DMS79 (cell line): ENCODE data around the gene PDXDC1.
"Not testable (repeated sequence)": the region's sequence is repeated elsewhere in the genome, so short reads cannot be mapped to it uniquely, and the experiment has no call there.

Experiments
- DNase-seq: peaks from one replicate; lab custom pipeline; 2025; lab: John Stamatoyannopoulos, UW

PDXDC1 gene

DNA sequence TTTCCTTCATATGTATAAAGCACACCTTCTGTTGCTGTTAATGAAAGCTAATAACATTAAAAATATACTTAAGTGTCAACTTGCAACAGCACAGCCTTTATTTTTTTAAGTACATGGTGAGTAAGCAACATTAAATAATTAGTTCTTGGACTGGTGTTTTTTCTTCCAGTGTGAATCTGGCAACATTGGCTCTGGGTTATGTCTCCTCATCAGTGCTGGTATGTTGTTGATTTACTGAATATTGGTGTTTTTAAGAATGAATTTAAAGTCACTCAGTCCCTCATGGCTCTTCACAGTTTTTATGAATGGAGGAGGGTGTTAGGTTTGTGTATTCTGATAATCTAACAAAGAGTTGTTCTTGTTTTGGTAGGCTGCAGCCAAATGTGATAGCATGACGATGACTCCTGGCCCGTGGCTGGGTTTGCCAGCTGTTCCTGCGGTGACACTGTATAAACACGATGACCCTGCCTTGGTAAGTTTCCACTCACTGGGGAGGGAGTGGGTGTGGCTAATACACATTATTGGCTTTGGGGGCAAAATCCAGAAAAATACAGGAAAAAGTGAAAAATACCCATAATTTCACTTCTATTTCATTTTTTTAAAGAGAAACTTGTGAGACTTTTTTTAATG is 42.2 kb downstream of the PDXDC1 start:
- DNase-seq: not testable (repeated sequence)

DNA sequence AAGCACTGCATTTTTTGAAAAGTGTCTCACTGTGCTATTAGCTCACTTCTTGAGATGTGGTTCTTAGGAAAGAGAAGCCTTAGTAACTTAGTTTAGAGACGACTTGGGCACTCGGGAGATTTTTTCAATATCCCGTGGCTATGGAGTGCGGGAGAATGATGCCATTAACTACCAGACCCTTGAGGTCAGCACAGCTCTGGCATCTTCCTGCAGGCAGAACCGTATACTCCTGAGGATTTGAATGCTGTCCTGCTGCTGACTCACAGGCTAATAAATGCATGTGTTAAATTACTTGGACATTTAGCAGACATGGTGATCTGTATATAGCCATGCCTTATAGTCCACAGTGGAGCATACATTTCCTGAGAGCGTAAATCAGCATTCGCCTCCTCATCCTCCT is 46.6 kb downstream of the PDXDC1 start:
- not testable (repeated sequence) for DNase-seq

DNA sequence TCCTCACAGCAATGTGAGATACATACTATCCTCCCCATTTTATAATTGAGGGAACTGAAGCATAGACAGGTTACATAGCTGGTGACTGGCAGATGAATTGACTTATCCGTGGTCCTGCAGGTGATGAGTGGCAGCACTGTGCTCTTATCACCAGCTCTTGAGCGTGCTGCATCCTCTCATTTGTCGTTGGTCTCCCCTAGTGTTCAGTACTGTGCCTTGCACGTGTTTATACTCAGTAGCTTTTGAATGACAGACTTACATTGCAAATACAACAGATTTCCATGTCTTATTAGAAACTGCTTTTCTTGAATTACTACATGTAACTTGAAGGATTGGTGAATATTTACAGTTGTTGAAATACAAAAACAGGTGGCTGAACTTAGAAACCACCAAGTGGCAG is 47.4 kb downstream of the PDXDC1 start:
- not testable (repeated sequence) for DNase-seq

DNA sequence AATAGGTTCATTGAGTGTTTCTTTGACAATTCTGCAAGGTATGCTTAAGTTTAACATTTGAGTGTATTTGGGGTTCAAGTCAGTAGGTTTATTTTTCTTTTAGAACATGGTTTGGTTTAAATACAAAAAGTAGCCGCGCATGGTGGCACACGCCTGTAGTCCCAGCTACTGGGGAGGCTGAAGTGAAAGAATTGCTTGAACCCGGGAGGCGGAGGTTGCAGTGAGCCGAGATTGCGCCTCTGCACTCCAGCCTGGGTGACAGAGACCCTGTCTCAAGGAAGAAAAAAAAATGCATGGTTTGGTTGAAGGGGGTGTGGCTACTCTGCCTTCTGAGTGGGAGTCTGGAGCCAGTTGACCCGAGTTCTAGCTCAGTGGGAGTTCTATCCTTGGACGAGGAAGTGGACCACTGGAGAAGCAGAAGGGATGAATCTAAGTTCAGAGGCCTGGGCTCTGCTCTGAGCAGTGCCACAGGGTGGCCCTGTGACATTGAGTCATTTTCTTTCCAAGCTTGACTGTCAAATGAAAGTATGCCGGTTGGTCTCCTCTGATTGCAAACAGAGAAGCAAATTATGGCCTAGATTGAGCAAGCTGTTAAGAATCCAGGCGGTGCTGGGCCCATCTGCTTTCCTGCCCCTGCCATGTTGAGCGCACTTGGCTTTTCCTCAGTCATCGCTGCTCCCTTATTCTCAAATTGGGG is 48.7 kb downstream of the PDXDC1 start:
- DNase-seq: not testable (repeated sequence)

DNA sequence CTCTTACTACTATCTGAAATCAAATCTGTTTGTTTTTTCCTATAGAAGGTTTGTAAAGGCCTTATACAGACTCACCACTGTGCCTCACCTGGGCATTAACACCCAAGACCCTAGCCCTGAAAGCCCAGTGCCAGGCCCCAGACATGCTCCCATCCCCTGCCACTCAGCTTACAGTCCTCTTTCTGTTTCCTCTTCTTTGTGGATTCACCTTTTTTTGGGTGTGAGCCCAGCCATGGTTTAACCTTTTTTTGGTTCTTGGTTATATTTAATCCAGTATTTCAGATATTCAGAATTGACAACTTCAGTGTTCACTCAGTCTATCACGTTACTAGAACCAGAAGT is 50.0 kb downstream of the PDXDC1 start:
- not testable (repeated sequence) for DNase-seq

- not testable (repeated sequence) for DNase-seq
Measured at GRCh38 chr16:15025234-15025951, 50.6 kb downstream of the PDXDC1 start.

GRCh38 chr16:15027051-15027450 is 52.2 kb downstream of the PDXDC1 start:
- DNase-seq: not testable (repeated sequence)

DNA sequence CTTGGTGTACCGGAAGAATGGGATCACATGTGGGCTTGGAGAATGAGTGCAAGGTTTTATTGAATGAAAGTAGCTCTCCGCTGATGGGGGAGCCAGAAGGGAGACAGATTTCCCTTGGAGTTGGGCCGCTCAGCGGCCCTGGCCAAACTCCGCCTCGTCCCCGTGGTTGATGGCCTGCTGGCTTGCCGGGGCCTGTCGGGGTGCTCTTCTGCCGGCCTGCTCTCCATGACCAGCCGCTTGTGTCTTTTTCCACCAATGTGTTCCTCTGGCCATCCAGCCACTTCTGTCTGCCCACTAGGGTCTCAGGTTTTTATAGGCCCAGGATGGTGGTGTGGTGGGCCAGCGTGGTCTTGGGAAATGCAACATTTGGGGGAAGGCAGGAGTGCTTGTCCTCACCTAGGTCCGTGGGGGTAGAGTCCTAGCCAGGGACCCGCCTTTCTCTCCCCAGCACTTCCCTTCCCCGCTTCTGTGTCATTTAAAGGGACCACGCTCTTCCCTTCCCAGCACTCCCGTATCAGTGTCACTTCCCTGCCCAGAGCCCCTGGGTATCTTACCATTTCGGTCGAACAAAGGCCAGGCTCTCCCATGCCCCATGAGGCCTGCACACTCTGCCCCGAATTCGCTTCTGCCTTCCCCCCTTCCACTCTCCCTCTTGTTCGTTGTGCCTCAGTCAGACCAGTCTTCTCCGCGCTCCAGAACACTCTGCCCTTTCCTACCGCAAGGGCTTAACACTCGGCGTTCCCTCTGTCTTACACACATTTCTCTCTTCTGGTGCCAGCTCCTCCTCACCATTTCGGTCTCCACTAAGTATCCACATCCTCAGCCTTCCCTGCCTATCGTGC is 52.9 kb downstream of the PDXDC1 start:
- DNase-seq: not testable (repeated sequence)

DNA sequence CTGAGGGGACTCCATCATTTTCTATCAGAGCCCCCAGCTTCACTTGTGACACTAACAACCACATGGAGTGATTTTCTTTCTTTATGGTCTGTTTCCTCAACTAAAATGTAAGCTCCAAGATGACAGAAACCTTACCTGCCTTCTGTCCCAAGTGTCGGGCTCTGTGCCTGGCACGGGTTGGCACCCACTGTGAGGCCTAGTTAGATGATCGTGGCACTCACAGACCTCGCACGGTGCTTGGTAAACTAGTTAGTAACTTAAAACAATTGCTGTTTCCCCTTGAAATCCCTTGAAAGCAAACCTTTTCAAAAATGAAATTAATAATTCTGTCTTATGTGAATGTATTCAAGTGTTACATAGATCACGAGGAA is 53.5 kb downstream of the PDXDC1 start:
- not testable (repeated sequence) for DNase-seq

DNA sequence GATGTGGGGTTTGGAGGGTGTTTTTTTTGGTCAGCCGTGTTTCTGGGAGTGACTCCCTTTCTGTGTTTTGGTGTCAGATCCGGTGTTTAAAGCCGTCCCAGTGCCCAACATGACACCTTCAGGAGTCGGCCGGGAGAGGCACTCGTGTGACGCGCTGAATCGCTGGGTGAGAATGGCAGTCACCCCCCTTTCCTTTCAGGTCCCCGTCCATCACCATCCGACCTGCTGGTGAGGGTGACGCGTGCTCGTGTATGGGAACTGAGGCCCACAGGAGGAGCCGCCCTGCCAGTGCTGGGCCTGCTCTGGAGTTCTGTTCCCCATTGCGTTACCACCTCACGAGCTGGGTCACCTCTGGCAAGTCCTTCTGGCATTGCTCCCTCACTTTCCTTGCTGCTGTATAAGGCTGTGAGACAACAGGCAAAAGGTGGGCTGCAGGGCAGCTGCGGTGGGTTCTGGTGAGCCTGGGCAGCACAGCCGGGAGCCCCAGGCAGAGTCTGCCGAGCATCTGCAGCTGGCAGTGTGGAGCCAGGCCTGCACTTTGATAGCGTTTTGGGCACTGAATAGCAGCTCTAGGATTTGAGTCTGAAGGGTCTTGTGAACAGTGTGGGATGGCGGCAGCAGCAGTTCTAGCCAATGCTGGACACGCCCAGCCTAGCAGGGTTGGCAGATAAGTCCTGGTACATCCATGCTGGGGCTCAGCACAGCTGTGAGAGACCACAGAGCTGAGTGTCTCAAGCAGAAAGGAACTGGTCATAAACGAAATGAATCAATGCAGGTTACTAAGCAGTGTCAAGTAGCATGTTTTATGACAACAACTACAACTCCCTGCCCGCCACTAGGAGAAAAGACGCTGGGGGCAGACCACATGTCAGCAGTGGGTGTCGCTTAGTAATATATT is 54.2 kb downstream of the PDXDC1 start:
- not testable (repeated sequence) for DNase-seq

DNA sequence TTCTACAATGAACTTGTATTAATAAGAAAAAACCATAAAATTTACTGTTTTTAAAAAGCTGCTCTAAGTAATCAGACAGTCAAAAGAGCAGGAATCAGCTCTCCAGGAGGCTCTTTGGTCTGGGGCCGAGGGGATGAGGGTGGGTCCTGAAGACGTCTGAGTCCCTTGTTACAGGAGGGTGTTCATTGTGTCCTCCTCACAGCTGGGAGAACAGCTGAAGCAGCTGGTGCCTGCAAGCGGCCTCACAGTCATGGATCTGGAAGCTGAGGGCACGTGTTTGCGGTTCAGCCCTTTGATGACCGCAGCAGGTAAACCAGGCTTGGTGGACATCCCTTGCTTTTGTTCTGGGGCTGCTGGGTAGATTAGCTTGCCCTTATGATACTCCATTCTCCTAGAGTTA is 54.9 kb downstream of the PDXDC1 start:
- not testable (repeated sequence) for DNase-seq

- DNase-seq: no peak
Measured at GRCh38 chr16:15031179-15031578, 56.4 kb downstream of the PDXDC1 start.

DNA sequence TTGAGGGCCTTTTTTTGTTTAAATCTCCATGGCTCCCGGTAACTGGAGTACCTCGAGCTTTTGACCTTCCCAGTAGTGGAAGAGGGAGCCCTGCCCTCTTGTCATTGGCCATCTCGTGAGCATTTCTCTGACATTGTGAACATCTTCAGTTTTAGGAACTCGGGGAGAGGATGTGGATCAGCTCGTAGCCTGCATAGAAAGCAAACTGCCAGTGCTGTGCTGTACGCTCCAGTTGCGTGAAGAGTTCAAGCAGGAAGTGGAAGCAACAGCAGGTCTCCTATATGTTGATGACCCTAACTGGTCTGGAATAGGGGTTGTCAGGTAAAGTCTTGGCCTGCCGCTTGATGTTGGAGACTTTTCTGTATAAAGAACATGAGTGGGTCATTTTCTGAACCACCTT is 56.8 kb downstream of the PDXDC1 start:
- no peak for DNase-seq

DNA sequence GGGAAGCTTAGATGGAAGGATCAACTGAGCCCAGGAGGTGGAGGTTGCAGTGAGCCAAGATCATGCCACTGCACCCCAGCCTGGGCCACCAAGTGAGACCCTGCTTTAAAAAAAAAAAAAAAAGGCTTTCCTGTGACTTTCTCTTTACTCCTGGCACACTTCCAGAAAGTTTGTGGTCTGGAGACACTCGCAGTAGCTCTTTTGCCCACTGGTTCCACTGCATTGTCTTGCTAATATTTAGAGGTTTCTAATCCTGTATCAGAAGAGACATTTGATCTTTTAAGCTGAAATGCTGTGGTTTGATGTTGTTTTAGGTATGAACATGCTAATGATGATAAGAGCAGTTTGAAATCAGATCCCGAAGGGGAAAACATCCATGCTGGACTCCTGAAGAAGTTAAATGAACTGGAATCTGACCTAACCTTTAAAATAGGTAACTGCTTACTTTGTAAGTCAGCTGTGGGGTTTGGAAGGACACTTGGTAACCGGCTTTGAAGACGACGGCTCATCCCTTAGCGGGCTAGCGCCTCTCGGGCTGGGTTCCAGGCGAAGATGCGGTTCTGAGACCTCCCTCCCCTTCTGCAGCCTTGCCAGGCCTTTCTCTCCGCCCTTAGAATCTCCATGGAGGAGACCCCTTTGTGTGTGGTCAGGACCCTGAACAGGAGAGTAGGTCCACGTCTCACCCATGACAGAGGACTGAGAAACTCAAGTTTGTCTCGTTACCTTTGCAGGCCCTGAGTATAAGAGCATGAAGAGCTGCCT is 57.9 kb downstream of the PDXDC1 start:
- peak; percentile 3 for DNase-seq

DNA sequence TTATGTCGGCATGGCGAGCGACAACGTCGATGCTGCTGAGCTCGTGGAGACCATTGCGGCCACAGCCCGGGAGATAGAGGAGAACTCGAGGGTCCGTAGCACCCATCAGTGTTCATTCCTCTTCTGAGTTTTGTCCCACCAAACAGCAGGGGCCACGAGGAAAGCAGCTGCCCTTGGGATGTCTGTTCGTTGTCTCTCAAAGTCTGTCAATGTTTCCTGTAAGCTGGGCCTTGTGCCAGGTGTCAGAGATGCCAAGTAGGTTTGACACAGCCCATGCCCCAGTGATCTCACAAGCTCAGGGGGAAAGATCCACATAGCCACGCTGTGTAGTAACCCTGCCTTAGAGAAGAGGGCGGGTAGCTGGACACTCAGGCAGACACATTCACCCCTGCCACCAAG is 58.5 kb downstream of the PDXDC1 start:
- no peak for DNase-seq

- no peak for DNase-seq
Measured at GRCh38 chr16:15034266-15035162, 59.7 kb downstream of the PDXDC1 start.

DNA sequence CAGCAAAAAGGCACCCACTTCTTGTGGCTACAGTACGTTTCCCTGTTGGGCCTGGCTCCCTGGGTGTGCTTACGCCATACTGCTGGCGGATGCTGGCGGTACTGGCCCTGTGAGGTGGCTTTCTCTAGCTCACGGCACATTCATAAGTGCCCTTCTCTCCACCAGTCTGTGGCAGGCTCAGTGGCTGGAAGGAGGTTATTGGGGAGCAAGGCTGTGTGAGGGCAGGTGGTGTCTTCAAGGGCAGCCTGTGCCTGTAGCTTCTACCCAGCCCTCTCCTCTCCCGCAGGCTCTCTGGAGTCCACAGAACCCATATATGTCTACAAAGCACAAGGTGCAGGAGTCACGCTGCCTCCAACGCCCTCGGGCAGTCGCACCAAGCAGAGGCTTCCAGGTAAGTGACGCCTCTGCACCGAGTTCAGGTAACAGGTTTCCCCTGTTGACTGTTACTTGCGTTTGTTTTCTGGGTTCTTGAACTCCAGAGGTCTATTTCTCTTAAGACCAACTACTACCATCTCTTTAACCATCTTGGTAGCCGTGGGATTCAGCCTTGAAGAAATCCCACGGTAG is 60.4 kb downstream of the PDXDC1 start:
- no peak for DNase-seq

DNA sequence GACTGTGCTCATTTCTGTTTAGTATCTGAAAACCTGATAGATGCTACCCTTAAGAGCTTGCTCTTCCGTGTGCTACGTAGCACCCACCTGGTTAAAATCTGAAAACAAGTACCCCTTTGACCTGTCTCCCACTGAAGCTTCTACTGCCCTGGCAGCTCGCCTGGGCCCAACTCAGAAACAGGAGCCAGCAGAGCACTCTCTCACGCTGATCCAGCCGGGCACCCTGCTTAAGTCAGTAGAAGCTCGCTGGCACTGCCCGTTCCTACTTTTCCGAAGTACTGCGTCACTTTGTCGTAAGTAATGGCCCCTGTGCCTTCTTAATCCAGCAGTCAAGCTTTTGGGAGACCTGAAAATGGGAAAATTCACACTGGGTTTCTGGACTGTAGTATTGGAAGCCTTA is 62.2 kb downstream of the PDXDC1 start:
- DNase-seq: no peak

DNA sequence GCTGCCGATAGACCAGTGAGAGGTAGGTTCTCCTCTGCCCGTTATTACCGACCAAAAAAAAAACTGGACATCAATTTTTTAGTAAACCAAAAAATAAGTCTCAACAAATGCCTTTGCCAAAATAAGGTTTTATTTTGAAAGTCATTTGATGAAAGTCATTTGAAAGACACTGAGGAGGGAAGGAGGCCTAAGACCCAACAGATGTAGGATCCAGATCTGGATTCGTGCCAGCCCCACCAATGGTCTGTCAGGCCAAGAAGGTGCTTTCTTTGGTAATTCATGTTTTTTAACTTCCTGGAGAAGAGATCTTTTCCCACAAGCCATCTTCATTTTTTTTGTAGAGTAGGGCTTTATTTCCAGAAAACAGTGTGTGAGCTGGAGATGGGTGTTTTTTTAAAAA is 62.9 kb downstream of the PDXDC1 start:
- DNase-seq: no peak
